Chondrocyte (in vitro differentiated cells): ENCODE measurements around the gene CAMKMT. TPM values are rescaled to one million over a fixed set of nuclear protein-coding genes. Genes with fewer than 3 reads are reported as not detected.

Source experiments
- DNase-seq: peaks from one replicate; pipeline ENCODE4 v3.0.0; 2021; ENCODE audit warnings: mixed read lengths, low spot score
- H3K27ac Mint-ChIP-seq: one replicate; pipeline ENCODE4 v1.8.0; 2021; ENCODE audit warnings: mild to moderate bottlenecking, moderate library complexity, mixed read lengths; ENCODE audit not compliant: unreplicated experiment
- H3K27me3 Mint-ChIP-seq: 2 replicates; pipeline ENCODE4 v1.8.0; 2021; ENCODE audit warnings: low read depth, mixed read lengths
- H3K36me3 Mint-ChIP-seq: 2 replicates; pipeline ENCODE4 v1.8.0; 2021; ENCODE audit warnings: low read depth, mixed read lengths
- H3K4me1 Mint-ChIP-seq: 2 replicates; pipeline ENCODE4 v1.8.0; 2021; ENCODE audit warnings: low read depth, mild to moderate bottlenecking, mixed read lengths
- H3K4me3 Mint-ChIP-seq: one replicate; pipeline ENCODE4 v1.8.0; 2021; ENCODE audit warnings: mild to moderate bottlenecking, moderate library complexity, mixed read lengths; ENCODE audit not compliant: unreplicated experiment
- H3K9me3 Mint-ChIP-seq: 2 replicates; pipeline ENCODE4 v1.8.0; 2021; ENCODE audit warnings: low read depth, mixed read lengths
- CTCF ChIP-seq: fragments of 200-600 bp; sonication (generic); IDR thresholded peaks from 2 replicates; pipeline ENCODE4 v1.5.0; 2021; ENCODE audit warnings: antibody characterized with exemption, mild to moderate bottlenecking, moderate library complexity
- total RNA-seq: library from RNA; stranded (reverse); gene quantifications from 3 replicates; pipeline ENCODE4 v1.2.1, GENCODE V29; 2021

The CAMKMT gene
- total RNA-seq, 1 donor from 2014 or later = 6.5 TPM

GRCh38 chr2:44573996-44574395, 212.2 kb downstream of the CAMKMT start:
- DNase-seq = no peak
- Mint-ChIP-seq H3K4me3 (no peak overlapping the region), H3K9me3 (no peaks in the 10 kb centered on the region), H3K36me3 (no peaks in the 10 kb centered on the region), H3K27ac (no peak overlapping the region), H3K4me1 (peaks cover 8% of the 10 kb centered on the region), H3K27me3 (no peaks in the 10 kb centered on the region)
- TF ChIP-seq CTCF = no peak

- Mint-ChIP-seq H3K27ac (no peak overlapping the region), H3K4me3 (no peak overlapping the region), H3K4me1 (peaks cover 8% of the 10 kb centered on the region), H3K36me3 (no peaks in the 10 kb centered on the region), H3K27me3 (no peaks in the 10 kb centered on the region), H3K9me3 (no peaks in the 10 kb centered on the region)
- DNase-seq = no peak
- no peak for TF ChIP-seq CTCF
Observed at GRCh38 chr2:44578471-44579093, 216.8 kb downstream of the CAMKMT start.

GRCh38 chr2:44579115-44579836, 217.5 kb downstream of the CAMKMT start:
- peaks cover 8% of the 10 kb centered on the region for H3K4me1 Mint-ChIP-seq
- H3K27me3 Mint-ChIP-seq = no peaks in the 10 kb centered on the region
- no peaks in the 10 kb centered on the region for H3K9me3 Mint-ChIP-seq
- no peak for TF ChIP-seq CTCF
- H3K27ac Mint-ChIP-seq = no peak overlapping the region
- H3K36me3 Mint-ChIP-seq = no peaks in the 10 kb centered on the region
- no peak overlapping the region for H3K4me3 Mint-ChIP-seq
- no peak for DNase-seq

GRCh38 chr2:44579837-44580230, 218.1 kb downstream of the CAMKMT start:
- Mint-ChIP-seq H3K4me3 (no peak overlapping the region), H3K36me3 (no peaks in the 10 kb centered on the region), H3K27ac (no peak overlapping the region), H3K4me1 (peaks cover 8% of the 10 kb centered on the region), H3K9me3 (no peaks in the 10 kb centered on the region), H3K27me3 (no peaks in the 10 kb centered on the region)
- no peak for DNase-seq
- no peak for TF ChIP-seq CTCF

GRCh38 chr2:44580875-44581515, 219.2 kb downstream of the CAMKMT start:
- Mint-ChIP-seq H3K9me3 (no peaks in the 10 kb centered on the region), H3K36me3 (no peaks in the 10 kb centered on the region), H3K4me1 (peaks cover 8% of the 10 kb centered on the region), H3K27me3 (no peaks in the 10 kb centered on the region), H3K4me3 (no peak overlapping the region), H3K27ac (no peak overlapping the region)
- no peak for DNase-seq
- TF ChIP-seq CTCF = no peak
